ENCODE data around the gene PDE1C.

The PDE1C gene

GRCh38 chr7:31878875-31879274, 191.3 kb downstream of the PDE1C start:
- no peak for TF ChIP-seq CTCF (IDR thresholded peaks at IDR 0.05; ENCODE audit: low read depth, low read length, missing control alignments)
- no peak overlapping the region for H3K4me3 ChIP-seq (replicated peaks; ENCODE audit: low read depth, low read length)
- DNase-seq (ENCODE audit: extremely low read depth, low read depth) = no peak

- no peak for TF ChIP-seq CTCF (IDR thresholded peaks at IDR 0.05; ENCODE audit: low read depth, low read length, missing control alignments)
- H3K4me3 ChIP-seq (replicated peaks; ENCODE audit: low read depth, low read length) = no peak overlapping the region
- peak; percentile 14 for DNase-seq (ENCODE audit: extremely low read depth, low read depth)
Measured at GRCh38 chr7:31875424-31875823, 194.8 kb downstream of the PDE1C start.

- H3K4me3 ChIP-seq (replicated peaks; ENCODE audit: low read depth, low read length) = no peak overlapping the region
- DNase-seq (ENCODE audit: extremely low read depth, low read depth) = no peak
- TF ChIP-seq CTCF (IDR thresholded peaks at IDR 0.05; ENCODE audit: low read depth, low read length, missing control alignments) = no peak
Measured at GRCh38 chr7:31874631-31875386, 195.4 kb downstream of the PDE1C start.

GRCh38 chr7:31873816-31874597, 196.2 kb downstream of the PDE1C start:
- no peak for DNase-seq (ENCODE audit: extremely low read depth, low read depth)
- no peak for TF ChIP-seq CTCF (IDR thresholded peaks at IDR 0.05; ENCODE audit: low read depth, low read length, missing control alignments)
- H3K4me3 ChIP-seq (replicated peaks; ENCODE audit: low read depth, low read length) = no peak overlapping the region

- H3K4me3 ChIP-seq (replicated peaks; ENCODE audit: low read depth, low read length) = no peak overlapping the region
- TF ChIP-seq CTCF (IDR thresholded peaks at IDR 0.05; ENCODE audit: low read depth, low read length, missing control alignments) = no peak
- DNase-seq (ENCODE audit: extremely low read depth, low read depth) = no peak
Measured at GRCh38 chr7:31872545-31873370, 197.4 kb downstream of the PDE1C start.

GRCh38 chr7:31864646-31865045, 205.6 kb downstream of the PDE1C start:
- TF ChIP-seq CTCF (IDR thresholded peaks at IDR 0.05; ENCODE audit: low read depth, low read length, missing control alignments) = no peak
- DNase-seq (ENCODE audit: extremely low read depth, low read depth) = no peak

More at GRCh38 chr7:31864646-31865045, 205.6 kb downstream of the PDE1C start:
- no peak overlapping the region for H3K4me3 ChIP-seq (replicated peaks; ENCODE audit: low read depth, low read length)
